GM19324 (cell line): ENCODE results near the gene SSRP1.

ENCODE experiments used
- ATAC-seq: cut with Tn5 transposase; IDR thresholded peaks from one replicate; pipeline ENCODE4 v1.9.1; 2021; ENCODE audit warnings: mild to moderate bottlenecking, moderate library complexity; ENCODE audit not compliant: unreplicated experiment, low FRiP score

SSRP1 gene

DNA sequence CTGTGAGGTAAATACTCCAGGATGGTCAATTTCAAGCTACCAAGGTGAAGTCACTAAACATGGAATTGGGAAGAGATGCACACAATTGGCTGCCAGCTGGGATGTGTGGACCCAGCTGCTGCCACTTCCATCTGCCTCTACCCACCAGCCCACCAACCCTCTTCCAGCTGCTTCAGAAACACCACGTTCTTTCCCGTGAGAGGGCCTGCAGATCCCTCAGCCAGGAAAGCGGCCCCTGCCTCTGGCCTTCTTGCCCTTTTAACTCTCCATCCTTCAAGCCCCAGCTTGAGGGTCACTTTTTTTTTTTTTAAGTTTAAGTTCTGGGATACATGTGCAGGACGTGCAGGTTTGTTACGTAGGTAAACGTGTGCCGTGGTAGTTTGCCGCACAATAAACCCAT, 25.3 kb upstream of the SSRP1 start:
- ATAC-seq = no peak

GRCh38 chr11:57359896-57360690, 24.4 kb upstream of the SSRP1 start:
- no peak for ATAC-seq

DNA sequence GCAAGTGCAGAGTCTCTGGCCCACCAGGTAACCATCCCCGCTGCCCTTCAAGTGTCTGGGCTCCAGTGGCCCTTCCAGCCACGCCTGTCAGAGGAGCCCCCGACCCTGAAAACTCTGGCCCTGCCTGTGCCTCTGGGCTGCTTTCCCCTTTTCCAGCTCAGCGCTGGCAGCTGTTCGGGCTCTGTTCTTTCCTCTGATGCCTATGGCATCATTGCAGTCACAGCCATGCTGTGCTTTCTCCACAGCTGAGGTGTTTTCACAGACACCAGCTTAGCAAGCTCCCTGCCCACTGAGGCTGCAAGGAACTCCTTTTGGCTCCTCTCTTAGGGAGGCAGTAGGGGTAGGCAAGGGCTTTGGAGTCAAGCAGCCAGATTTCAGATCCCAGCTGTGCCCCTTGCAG, 23.7 kb upstream of the SSRP1 start:
- ATAC-seq = no peak

- no peak for ATAC-seq
Observed at GRCh38 chr11:57358991-57359390, 23.3 kb upstream of the SSRP1 start.

- no peak for ATAC-seq
Observed at GRCh38 chr11:57358543-57358961, 22.9 kb upstream of the SSRP1 start.

- no peak for ATAC-seq
Observed at GRCh38 chr11:57357856-57358255, 22.2 kb upstream of the SSRP1 start.

GRCh38 chr11:57357310-57357709, 21.6 kb upstream of the SSRP1 start:
- ATAC-seq = no peak

DNA sequence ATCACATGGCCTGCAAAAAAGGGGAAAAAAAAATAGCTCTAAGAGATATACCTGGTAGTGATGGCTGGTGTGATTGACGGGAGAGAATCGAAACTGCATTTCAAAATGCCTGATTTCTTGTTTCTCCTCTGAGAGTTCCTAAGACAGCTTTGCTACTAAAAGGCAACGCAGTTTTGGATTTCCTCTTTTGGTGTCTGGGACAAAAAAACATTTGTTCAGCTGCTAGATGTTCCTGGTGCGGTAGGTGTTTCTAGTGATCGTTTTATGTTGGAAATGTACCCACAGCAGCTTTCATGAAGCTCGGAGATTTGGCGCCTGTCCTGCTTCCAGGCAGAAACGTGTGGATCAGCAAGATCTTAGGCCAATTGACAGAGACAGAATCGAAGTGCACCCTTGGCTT, 20.6 kb upstream of the SSRP1 start:
- no peak for ATAC-seq

- ATAC-seq = no peak
Observed at GRCh38 chr11:57354699-57355098, 19.0 kb upstream of the SSRP1 start.

- no peak for ATAC-seq
Observed at GRCh38 chr11:57353852-57354251, 18.2 kb upstream of the SSRP1 start.

- ATAC-seq = no peak
Observed at GRCh38 chr11:57353446-57353845, 17.8 kb upstream of the SSRP1 start.

- ATAC-seq = no peak
Observed at GRCh38 chr11:57353036-57353435, 17.3 kb upstream of the SSRP1 start.

GRCh38 chr11:57349491-57350274, 14.0 kb upstream of the SSRP1 start:
- no peak for ATAC-seq

DNA sequence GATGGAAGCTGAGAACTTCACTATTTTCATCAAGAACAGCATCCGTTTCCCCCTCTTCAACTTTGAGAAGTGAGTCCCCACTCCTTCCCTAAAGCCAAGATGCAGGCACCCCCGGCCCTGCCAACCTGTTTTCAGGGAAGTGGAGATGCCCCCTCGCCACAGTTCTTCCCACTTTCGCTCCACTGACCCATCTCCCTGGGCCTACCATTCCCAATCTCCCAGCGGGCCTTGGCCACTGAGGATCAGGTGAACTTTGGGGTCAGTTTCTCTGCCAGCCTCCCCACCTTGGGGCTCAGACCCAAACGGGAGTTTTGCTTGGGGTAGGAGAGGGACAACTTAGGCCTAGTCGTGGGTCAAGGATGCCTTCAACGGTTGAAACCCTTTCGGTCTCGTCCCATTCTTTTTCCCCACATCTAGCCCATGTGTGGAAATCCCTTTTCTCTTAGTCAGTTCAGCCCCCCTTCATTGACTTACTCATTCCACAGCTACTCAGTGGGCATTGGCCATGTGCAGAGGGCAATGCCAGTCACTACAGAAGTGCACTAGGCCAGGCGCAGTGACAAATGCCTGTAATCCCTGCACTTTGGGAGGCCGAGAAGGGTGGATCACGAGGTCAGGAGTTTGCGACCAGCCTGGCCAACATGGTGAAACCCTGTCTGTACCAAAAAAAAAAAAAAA, 13.1 kb upstream of the SSRP1 start:
- ATAC-seq = no peak

DNA sequence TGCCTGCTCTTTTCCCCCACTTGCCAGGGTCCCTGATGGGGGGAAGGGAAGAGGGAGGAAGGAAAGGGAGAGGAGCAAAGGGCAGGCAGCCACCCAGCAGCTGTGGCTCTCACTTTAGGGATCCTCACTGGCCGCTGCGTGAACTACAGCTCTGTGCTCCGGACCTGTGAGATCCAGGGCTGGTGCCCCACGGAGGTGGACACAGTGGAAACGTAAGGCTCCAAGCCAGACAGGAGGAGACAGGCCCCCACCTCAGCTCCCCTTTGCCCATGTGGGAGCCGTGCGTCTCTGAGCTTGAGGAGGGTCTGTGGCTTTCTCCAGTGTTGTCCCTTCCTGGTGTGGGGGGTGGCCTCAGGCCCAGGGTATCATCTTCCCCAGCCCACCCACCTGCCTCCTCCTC, 12.4 kb upstream of the SSRP1 start:
- ATAC-seq = no peak

GRCh38 chr11:57347336-57347735, 11.6 kb upstream of the SSRP1 start:
- no peak for ATAC-seq

DNA sequence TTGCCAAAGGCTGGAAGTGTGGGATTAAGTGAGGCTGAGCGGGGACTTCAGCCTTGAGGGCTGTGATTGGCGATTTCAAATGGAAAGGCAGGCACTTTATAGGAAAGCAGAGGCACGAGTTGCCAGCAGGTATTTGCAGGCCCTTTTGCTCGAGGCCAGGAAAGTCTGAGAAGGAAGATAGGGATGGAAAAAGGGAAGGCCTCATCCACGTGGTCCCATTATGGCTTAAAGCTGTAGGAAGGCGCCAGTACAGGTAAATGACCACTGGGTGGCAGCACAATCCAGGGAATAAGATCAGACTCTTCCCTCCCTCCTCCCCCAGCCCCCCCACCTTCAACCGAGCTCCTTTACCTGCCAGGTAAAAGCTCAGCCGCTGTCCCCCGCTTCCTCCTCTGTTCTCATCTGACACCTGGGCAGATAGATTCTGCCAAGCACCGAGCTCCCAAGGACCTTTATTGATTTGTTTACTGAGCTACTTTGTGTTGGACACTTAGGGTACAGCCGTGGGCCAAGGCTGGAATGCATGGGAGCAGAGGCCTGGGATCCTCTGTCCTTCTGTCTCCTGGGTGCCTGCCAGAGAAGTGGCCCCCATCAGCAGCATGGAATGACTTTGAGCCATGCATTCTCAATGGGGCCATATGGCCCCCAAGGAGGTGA, 10.0 kb upstream of the SSRP1 start:
- ATAC-seq = no peak

GRCh38 chr11:57344826-57345225, 9.1 kb upstream of the SSRP1 start:
- ATAC-seq = no peak

GRCh38 chr11:57343825-57344224, 8.1 kb upstream of the SSRP1 start:
- ATAC-seq = no peak

DNA sequence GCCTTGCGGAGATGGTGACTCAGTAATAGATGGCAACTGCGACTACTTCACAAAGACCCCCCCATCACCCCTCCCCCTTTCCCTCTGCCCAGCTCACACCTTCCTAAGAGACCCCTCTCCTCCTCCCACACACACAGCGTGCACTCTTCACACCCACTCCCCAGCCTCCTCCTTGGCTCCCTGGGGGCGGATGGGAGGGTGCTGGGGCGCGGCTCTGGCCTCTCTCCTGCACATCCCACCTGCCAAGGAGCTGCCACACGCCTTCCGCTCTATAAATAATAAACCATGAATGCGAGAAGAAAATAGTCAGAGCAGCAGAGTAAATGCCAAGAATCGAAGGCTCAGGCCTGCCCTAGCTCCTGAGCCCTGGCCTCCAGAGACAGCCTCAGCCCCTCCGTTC, 7.0 kb upstream of the SSRP1 start:
- no peak for ATAC-seq

DNA sequence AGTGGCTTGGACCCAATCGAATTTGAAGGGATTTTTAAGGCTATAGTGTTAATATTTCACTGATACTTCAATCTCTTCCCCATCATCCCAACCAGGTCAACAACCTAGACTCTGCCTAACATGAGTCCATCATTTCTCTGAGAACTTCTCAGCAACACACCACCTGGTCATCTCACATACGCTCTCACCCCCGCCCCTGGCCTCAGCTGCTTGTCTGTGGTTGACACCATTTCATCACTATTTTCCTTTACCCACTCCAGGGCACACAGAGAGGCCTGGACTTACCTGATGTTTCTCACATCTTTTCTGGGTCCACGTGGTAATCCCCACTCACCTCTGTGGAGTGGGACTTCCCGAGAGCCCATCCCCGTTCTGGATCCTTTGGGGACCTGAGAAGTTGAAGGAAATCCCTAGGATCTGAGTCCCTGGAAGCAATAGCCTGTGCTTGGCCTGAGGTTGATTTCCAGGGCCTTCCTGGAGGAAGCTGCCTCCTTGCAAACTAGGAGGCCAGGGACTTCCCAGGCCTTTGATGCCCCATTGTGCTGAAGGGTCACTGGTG, 5.6 kb upstream of the SSRP1 start:
- no peak for ATAC-seq
